ENCODE results near the gene LUC7L. TPM values are rescaled to one million over a fixed set of nuclear protein-coding genes. Genes with fewer than 3 reads are reported as not detected.

The LUC7L gene
- total and polyA plus RNA-seq, 4 experiments from 2014 or later = 5.1 to 157 (median 80.1) TPM

DNA sequence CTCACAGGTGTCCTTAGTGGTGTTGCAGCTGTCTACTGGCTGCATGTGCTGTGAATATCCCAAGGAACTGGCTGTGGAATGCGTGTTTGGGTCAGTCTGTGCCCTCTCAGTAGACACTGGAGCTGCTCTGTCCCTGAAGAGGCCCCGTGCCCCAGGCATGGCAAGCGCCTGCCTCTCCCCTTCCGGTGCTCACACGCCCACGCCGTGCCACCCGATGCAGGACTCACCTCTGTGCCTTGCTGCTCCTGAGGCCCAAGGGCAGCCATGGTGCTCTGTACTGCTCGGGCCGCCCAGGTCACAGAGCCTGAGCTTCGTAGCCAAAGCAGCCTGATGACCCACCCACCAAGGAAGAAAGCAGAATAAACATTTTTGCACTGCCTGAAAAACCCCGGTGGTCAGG, 36.5 kb upstream of the LUC7L start:
- Mint-ChIP-seq H3K4me1 (peaks cover 0 to 10% (median 3%) of the 10 kb centered on the region in 4 donors), H3K4me3 (no peak overlapping the region), H3K27ac (peak overlapping the region in 1 of 7 donors; percentile 30), H3K27me3 (no peaks in the 10 kb centered on the region), H3K36me3 (peaks cover 6 to 8% of the 10 kb centered on the region in 2 donors), H3K9me3 (no peaks in the 10 kb centered on the region)
- H3K36me3 ChIP-seq (ENCODE audit: insufficient read depth, low read length) = no peaks in the 10 kb centered on the region
- no peaks in the 10 kb centered on the region for H3K9me3 ChIP-seq (ENCODE audit: control insufficient read depth in 1 of 2, low read length in 2 of 2)
- ChIA-PET CTCF (ENCODE audit: partially characterized antibody) (no interaction called here), POLR2A (ENCODE audit: partially characterized antibody) (interaction anchor here (0.5 kb wide), 1 partner anchor 31 kb away, joined by 3 read pairs; the partner anchor contains the start of gene FAM234A)
- H3K27ac ChIP-seq (ENCODE audit: low read depth, low read length) = no peak overlapping the region
- H3K27me3 ChIP-seq (ENCODE audit: insufficient read depth, low read length) = no peaks in the 10 kb centered on the region
- intact Hi-C loops (cut with micrococcal nuclease) = no loop called here
- H3K4me1 ChIP-seq (ENCODE audit: insufficient read depth, low read length) = peaks cover 6% of the 10 kb centered on the region
- H3K4me3 ChIP-seq (ENCODE audit: low read length in 2 of 2) = no peak overlapping the region
- peak in 1 of 5 donors; percentile 36 for DNase-seq

DNA sequence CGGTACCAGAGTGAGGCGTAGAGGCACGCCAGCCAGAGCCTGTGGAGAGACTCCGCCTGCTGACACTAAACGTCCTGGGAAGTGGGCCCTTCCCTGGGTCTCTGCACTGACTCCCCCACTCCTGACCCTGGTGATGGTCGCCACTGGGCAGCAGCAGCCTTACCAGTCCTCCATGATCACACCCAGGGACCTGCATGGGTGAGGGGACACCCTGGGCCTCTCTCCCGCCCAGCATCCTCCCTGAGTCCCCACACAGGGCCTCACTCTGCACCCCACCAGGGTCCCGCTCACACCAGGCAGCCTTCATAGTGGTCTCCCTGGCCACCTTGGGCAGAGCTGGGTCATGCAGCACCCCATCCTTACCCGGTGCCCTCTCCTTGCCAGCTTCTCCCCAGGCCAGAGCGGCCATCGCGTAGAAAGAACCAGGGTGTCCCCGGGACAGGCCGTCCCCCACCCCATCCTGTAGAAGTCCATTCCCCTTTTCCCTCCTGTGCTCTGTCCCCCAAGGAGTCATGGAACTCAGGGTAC, 35.8 kb upstream of the LUC7L start:
- Mint-ChIP-seq H3K27me3 (no peaks in the 10 kb centered on the region), H3K4me1 (peaks cover 0 to 10% (median 3%) of the 10 kb centered on the region in 4 donors), H3K9me3 (no peaks in the 10 kb centered on the region), H3K27ac (no peak overlapping the region), H3K4me3 (no peak overlapping the region), H3K36me3 (peaks cover 13% of the 10 kb centered on the region in 2 donors)
- H3K4me1 ChIP-seq (ENCODE audit: insufficient read depth, low read length) = peaks cover 6% of the 10 kb centered on the region
- no peaks in the 10 kb centered on the region for H3K27me3 ChIP-seq (ENCODE audit: insufficient read depth, low read length)
- intact Hi-C loops (cut with micrococcal nuclease) = no loop called here
- DNase-seq = no peak
- H3K27ac ChIP-seq (ENCODE audit: low read depth, low read length) = no peak overlapping the region
- CTCF ChIA-PET (ENCODE audit: partially characterized antibody) = no interaction called here
- POLR2A ChIA-PET (ENCODE audit: partially characterized antibody) = no interaction called here
- H3K36me3 ChIP-seq (ENCODE audit: insufficient read depth, low read length) = no peaks in the 10 kb centered on the region
- H3K4me3 ChIP-seq (ENCODE audit: low read length in 2 of 2) = no peak overlapping the region
- no peaks in the 10 kb centered on the region for H3K9me3 ChIP-seq (ENCODE audit: control insufficient read depth in 1 of 2, low read length in 2 of 2)

DNA sequence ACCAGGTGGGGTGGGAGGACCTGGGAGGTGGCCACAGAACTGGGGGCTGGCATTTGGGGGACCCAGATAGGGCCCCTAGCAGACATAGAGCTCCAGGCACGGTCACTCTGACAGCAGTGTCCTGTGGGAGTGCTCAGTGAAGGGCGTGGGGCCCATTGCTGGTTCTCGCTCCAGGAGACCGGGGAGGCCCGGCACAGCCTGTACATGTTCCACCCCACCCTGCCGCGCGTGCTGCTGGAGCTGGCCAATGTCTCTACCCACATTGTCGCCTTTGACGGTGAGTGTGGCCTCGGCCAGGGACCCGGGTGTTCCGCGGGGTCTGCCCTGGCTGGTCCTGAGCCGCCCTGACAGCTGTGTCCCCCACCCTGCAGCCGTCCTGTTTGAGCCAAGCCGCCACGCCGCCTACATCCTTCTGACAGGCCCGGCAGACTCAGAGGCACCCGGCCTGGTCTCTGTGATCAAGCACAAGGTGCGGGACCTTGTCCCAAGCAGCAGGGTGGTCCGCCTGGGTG, 35.2 kb upstream of the LUC7L start:
- no peak overlapping the region for H3K4me3 ChIP-seq (ENCODE audit: low read length in 2 of 2)
- Mint-ChIP-seq H3K4me1 (peaks cover 0 to 10% (median 3%) of the 10 kb centered on the region in 4 donors), H3K27ac (no peak overlapping the region), H3K36me3 (peaks cover 13 to 14% of the 10 kb centered on the region in 2 donors), H3K27me3 (no peaks in the 10 kb centered on the region), H3K4me3 (no peak overlapping the region), H3K9me3 (no peaks in the 10 kb centered on the region)
- DNase-seq = no peak
- H3K27me3 ChIP-seq (ENCODE audit: insufficient read depth, low read length) = no peaks in the 10 kb centered on the region
- ChIA-PET POLR2A (ENCODE audit: partially characterized antibody) (no interaction called here), CTCF (ENCODE audit: partially characterized antibody) (no interaction called here)
- H3K9me3 ChIP-seq (ENCODE audit: control insufficient read depth in 1 of 2, low read length in 2 of 2) = no peaks in the 10 kb centered on the region
- H3K4me1 ChIP-seq (ENCODE audit: insufficient read depth, low read length) = peaks cover 6% of the 10 kb centered on the region
- H3K36me3 ChIP-seq (ENCODE audit: insufficient read depth, low read length) = no peaks in the 10 kb centered on the region
- intact Hi-C loops (cut with micrococcal nuclease) = no loop called here
- no peak overlapping the region for H3K27ac ChIP-seq (ENCODE audit: low read depth, low read length)

DNA sequence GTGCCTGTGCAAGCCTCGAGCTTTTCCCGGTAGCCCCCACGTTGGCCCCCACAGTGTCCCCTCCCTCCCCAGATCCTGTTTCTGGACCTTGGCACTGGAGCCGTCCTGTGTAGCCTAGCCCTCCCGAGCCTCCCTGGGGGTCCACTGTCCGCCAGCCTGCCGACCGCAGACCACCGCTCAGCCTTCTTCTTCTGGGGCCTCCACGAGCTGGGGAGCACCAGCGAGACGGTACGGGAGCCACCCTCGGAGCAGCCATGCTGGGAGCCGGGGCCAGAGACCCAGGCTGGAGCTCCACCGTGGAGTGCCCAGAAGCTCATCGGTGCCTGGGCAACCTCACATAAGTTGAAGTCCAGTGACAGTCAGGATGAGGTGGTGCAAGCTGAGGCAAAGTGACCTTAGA, 34.7 kb upstream of the LUC7L start:
- no peaks in the 10 kb centered on the region for H3K9me3 ChIP-seq (ENCODE audit: control insufficient read depth in 1 of 2, low read length in 2 of 2)
- H3K36me3 Mint-ChIP-seq = peaks cover 18 to 20% of the 10 kb centered on the region in 2 donors
- DNase-seq = peak in 1 of 5 donors; percentile 23
- intact Hi-C loops (cut with micrococcal nuclease) = no loop called here
- no peaks in the 10 kb centered on the region for H3K36me3 ChIP-seq (ENCODE audit: insufficient read depth, low read length)
- ChIA-PET CTCF (ENCODE audit: partially characterized antibody) (no interaction called here), POLR2A (ENCODE audit: partially characterized antibody) (no interaction called here)
- H3K4me3 ChIP-seq (ENCODE audit: low read length in 2 of 2) = no peak overlapping the region
- peak overlapping the region in 1 of 7 donors; percentile 22 for H3K27ac Mint-ChIP-seq
- no peaks in the 10 kb centered on the region for H3K27me3 Mint-ChIP-seq
- no peaks in the 10 kb centered on the region for H3K27me3 ChIP-seq (ENCODE audit: insufficient read depth, low read length)
- H3K4me1 ChIP-seq (ENCODE audit: insufficient read depth, low read length) = peaks cover 6% of the 10 kb centered on the region
- H3K27ac ChIP-seq (ENCODE audit: low read depth, low read length) = no peak overlapping the region
- no peaks in the 10 kb centered on the region for H3K9me3 Mint-ChIP-seq
- H3K4me3 Mint-ChIP-seq = no peak overlapping the region
- H3K4me1 Mint-ChIP-seq = peaks cover 0 to 13% (median 3%) of the 10 kb centered on the region in 4 donors

DNA sequence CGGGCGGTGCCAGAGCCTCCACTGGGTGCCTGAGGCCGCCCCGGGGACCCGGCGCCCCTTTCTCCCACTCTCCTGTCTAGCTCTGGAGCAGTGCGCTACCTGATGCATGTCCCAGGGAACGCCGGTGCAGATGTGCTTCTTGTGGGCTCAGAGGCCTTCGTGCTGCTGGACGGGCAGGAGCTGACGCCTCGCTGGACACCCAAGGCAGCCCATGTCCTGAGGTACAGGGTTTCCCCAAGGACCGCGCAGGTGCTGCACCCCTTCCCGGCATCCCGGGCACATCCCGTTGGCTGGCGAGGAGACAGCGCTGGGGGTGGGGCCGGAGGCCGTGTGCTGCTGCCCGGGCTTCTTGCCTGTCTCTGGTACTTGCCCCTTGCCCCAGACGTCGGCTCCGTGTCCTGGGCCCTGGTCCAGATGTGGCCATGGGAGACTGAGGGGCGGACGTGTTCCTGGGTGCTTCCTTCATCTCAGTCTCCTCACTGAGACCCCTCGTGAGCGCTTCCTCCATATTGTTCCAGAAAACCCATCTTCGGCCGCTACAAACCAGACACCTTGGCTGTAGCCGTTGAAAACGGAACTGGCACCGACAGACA, 34.0 kb upstream of the LUC7L start:
- H3K27ac Mint-ChIP-seq = no peak overlapping the region
- Histone ChIP-seq H3K36me3 (ENCODE audit: insufficient read depth, low read length) (no peaks in the 10 kb centered on the region), H3K4me1 (ENCODE audit: insufficient read depth, low read length) (peaks cover 6% of the 10 kb centered on the region), H3K27me3 (ENCODE audit: insufficient read depth, low read length) (no peaks in the 10 kb centered on the region), H3K9me3 (ENCODE audit: control insufficient read depth in 1 of 2, low read length in 2 of 2) (no peaks in the 10 kb centered on the region), H3K4me3 (ENCODE audit: low read length in 2 of 2) (no peak overlapping the region), H3K27ac (ENCODE audit: low read depth, low read length) (no peak overlapping the region)
- peaks cover 19 to 21% of the 10 kb centered on the region in 2 donors for H3K36me3 Mint-ChIP-seq
- intact Hi-C loops (cut with micrococcal nuclease) = no loop called here
- peaks cover 0 to 13% (median 3%) of the 10 kb centered on the region in 4 donors for H3K4me1 Mint-ChIP-seq
- ChIA-PET POLR2A (ENCODE audit: partially characterized antibody) (interaction anchor here (0.6 kb wide), 1 partner anchor 10 kb away, joined by 3 read pairs; no protein-coding TSS in a partner anchor), CTCF (ENCODE audit: partially characterized antibody) (no interaction called here)
- H3K27me3 Mint-ChIP-seq = no peaks in the 10 kb centered on the region
- peak in 1 of 5 donors; percentile 13 for DNase-seq
- no peak overlapping the region for H3K4me3 Mint-ChIP-seq
- no peaks in the 10 kb centered on the region for H3K9me3 Mint-ChIP-seq

DNA sequence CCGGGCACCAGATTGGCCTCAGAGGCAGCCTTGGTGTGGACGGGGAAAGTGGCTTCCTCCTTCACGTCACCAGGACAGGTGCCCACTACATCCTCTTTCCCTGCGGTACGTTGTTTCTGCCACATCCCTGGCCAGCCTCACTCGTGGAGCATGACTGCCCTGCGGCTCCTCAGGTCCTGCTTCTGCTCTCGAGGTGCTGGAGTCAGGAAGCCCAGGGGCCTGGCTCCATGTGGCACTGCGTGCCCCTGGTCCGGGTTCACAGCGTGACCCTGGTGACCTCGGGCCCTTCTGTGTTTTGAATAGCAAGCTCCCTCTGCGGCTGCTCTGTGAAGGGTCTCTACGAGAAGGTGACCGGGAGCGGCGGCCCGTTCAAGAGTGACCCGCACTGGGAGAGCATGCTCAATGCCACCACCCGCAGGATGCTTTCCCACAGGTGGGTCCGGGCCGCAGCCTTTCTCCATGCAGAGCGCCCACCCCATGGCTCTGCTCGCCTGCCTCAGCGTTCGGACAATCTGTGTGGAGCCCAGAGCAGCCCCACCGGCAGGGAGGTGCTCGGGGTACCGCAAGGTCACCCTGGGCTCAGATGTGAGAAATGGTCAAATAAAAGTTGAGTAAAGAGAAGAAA, 33.0 kb upstream of the LUC7L start:
- Mint-ChIP-seq H3K4me1 (peaks cover 0 to 13% (median 2%) of the 10 kb centered on the region in 4 donors), H3K27ac (peak overlapping the region in 1 of 7 donors; percentile 24), H3K9me3 (no peaks in the 10 kb centered on the region), H3K27me3 (no peaks in the 10 kb centered on the region), H3K36me3 (peaks cover 19 to 24% of the 10 kb centered on the region in 2 donors), H3K4me3 (no peak overlapping the region)
- intact Hi-C loops (cut with micrococcal nuclease) = no loop called here
- H3K9me3 ChIP-seq (ENCODE audit: control insufficient read depth in 1 of 2, low read length in 2 of 2) = no peaks in the 10 kb centered on the region
- CTCF ChIA-PET (ENCODE audit: partially characterized antibody) = no interaction called here
- H3K4me1 ChIP-seq (ENCODE audit: insufficient read depth, low read length) = peaks cover 6% of the 10 kb centered on the region
- no peak overlapping the region for H3K27ac ChIP-seq (ENCODE audit: low read depth, low read length)
- no peaks in the 10 kb centered on the region for H3K27me3 ChIP-seq (ENCODE audit: insufficient read depth, low read length)
- POLR2A ChIA-PET (ENCODE audit: partially characterized antibody) = interaction anchor here (0.6 kb wide), 1 partner anchor 9 kb away, joined by 3 read pairs; no protein-coding TSS in a partner anchor
- no peak overlapping the region for H3K4me3 ChIP-seq (ENCODE audit: low read length in 2 of 2)
- no peaks in the 10 kb centered on the region for H3K36me3 ChIP-seq (ENCODE audit: insufficient read depth, low read length)
- DNase-seq = peak in 1 of 5 donors; percentile 37

DNA sequence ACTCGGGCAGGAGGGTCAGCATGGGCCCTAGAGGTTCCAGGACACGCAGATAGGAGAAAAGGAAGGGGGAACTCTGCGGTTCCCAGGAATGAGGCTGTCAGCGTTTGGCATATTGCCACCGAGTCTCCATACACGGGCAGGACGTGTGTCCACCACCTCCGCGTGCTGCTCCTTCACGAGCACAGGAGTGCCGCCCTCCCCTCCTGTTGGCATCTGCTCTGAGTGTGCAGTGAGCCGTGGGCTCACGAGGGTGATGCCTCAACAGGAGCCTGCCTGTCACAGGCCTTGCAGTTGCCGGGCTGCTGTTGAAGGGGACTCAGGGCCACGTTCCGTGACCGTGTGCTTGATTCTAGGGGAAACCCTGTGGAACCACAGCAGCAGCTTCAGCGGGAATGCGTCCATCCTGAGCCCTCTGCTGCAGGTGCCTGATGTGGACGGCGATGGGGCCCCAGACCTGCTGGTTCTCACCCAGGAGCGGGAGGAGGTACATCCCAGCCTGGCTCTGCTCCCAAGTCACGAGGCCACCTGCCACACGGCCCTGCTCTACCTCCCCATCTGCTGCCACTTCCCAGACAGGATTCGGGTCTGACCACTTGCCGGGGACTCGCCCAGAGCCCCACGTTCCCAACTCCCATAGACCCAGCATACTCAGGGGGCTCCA, 31.9 kb upstream of the LUC7L start:
- no peak overlapping the region for H3K4me3 Mint-ChIP-seq
- H3K4me1 Mint-ChIP-seq = peaks cover 2 to 14% (median 3%) of the 10 kb centered on the region in 4 donors
- H3K9me3 Mint-ChIP-seq = no peaks in the 10 kb centered on the region
- Histone ChIP-seq H3K27ac (ENCODE audit: low read depth, low read length) (no peak overlapping the region), H3K9me3 (ENCODE audit: control insufficient read depth in 1 of 2, low read length in 2 of 2) (no peaks in the 10 kb centered on the region), H3K27me3 (ENCODE audit: insufficient read depth, low read length) (no peaks in the 10 kb centered on the region), H3K4me1 (ENCODE audit: insufficient read depth, low read length) (peaks cover 6% of the 10 kb centered on the region), H3K4me3 (ENCODE audit: low read length in 2 of 2) (no peak overlapping the region), H3K36me3 (ENCODE audit: insufficient read depth, low read length) (no peaks in the 10 kb centered on the region)
- ChIA-PET POLR2A (ENCODE audit: partially characterized antibody) (no interaction called here), CTCF (ENCODE audit: partially characterized antibody) (interaction anchor here (3.3 kb wide), 1 partner anchor 26 kb away, joined by 8 read pairs; the partner anchor contains the start of gene FAM234A)
- H3K27ac Mint-ChIP-seq = no peak overlapping the region
- intact Hi-C loops (cut with micrococcal nuclease) = no loop called here
- peaks cover 22 to 26% of the 10 kb centered on the region in 2 donors for H3K36me3 Mint-ChIP-seq
- no peaks in the 10 kb centered on the region for H3K27me3 Mint-ChIP-seq
- DNase-seq = peak in 1 of 5 donors; percentile 13

Data from CD4-positive, alpha-beta memory T cell (primary cell).